PFSK-1 (cell line): ENCODE measurements around the gene FAM169A.

Experiments used
- POLR2AphosphoS5 ChIP-seq: IDR thresholded peaks from 2 replicates; pipeline ENCODE4 v1.6.1; 2012; ENCODE audit warnings: low read depth, mild to moderate bottlenecking, control low read depth, low read length, moderate library complexity
- SIN3A ChIP-seq: IDR thresholded peaks from 2 replicates; pipeline ENCODE4 v1.6.1; 2012; ENCODE audit warnings: mild to moderate bottlenecking, low read length, moderate library complexity, borderline replicate concordance; ENCODE audit not compliant: insufficient read depth
- TAF1 ChIP-seq: IDR thresholded peaks from 2 replicates; pipeline ENCODE4 v1.6.1; 2012; ENCODE audit warnings: low read length, control low read depth, borderline replicate concordance; ENCODE audit not compliant: insufficient read depth
- TF ChIP-seq, protein P1 (sequence below), 2 experiments: IDR thresholded peaks; 2 replicates each; pipeline versions ENCODE4 v1.6.1 to v1.8.0; 2011 to 2012; ENCODE audit warnings: low read depth in 2 of 2, low read length in 2 of 2, control low read depth in 1 of 2, inconsistent platforms in 1 of 2, mild to moderate bottlenecking in 1 of 2, moderate library complexity in 1 of 2; ENCODE audit not compliant: insufficient read depth in 1 of 2

DNA sequence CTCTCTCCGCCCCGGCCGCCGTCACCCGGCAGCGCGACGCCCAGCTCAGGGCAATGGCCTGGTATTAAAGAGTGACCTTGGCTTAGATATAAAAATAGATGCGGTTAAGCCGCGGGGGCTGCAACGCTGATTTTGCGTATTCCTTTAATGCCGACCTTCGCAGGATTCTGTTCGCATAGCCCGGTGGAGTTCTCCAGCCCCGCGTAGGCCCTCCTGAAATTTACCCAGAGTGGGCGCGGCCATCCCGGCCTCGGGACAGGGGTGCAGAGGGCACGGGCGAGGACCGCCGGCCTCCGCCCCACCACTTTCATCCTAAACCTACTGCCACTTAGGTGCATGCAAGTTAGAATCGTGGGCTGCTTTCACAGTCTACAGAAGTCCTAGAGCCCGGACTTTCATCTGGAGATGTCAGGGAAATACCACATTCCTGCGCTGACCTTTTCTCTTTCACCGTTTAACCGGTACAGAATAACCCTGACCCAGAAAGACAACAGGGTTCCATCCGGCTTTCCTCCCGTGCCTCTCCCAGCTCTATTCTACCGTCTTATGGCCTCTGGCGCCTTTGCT lies 492 bp upstream of the FAM169A start:
- TF ChIP-seq, protein P1, sequence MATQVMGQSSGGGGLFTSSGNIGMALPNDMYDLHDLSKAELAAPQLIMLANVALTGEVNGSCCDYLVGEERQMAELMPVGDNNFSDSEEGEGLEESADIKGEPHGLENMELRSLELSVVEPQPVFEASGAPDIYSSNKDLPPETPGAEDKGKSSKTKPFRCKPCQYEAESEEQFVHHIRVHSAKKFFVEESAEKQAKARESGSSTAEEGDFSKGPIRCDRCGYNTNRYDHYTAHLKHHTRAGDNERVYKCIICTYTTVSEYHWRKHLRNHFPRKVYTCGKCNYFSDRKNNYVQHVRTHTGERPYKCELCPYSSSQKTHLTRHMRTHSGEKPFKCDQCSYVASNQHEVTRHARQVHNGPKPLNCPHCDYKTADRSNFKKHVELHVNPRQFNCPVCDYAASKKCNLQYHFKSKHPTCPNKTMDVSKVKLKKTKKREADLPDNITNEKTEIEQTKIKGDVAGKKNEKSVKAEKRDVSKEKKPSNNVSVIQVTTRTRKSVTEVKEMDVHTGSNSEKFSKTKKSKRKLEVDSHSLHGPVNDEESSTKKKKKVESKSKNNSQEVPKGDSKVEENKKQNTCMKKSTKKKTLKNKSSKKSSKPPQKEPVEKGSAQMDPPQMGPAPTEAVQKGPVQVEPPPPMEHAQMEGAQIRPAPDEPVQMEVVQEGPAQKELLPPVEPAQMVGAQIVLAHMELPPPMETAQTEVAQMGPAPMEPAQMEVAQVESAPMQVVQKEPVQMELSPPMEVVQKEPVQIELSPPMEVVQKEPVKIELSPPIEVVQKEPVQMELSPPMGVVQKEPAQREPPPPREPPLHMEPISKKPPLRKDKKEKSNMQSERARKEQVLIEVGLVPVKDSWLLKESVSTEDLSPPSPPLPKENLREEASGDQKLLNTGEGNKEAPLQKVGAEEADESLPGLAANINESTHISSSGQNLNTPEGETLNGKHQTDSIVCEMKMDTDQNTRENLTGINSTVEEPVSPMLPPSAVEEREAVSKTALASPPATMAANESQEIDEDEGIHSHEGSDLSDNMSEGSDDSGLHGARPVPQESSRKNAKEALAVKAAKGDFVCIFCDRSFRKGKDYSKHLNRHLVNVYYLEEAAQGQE (IDR thresholded peaks at IDR 0.05; ENCODE audit: insufficient read depth in 1 of 2, low read depth in 2 of 2, low read length in 2 of 2) = no peak
- no peak for TF ChIP-seq POLR2AphosphoS5
- no peak for TF ChIP-seq TAF1
- no peak for TF ChIP-seq SIN3A
